GM12892 (cell line): ENCODE results near the gene KBTBD7. TPM values are rescaled to one million over a fixed set of nuclear protein-coding genes. Genes with fewer than 3 reads are reported as not detected.

Experiments
- DNase-seq: peaks from one replicate; pipeline ENCODE4 v3.0.0; 2011; ENCODE audit not compliant: insufficient read length
- FAIRE-seq: peaks from 2 replicates; lab custom pipeline; 2011; peaks lifted over from hg19 to GRCh38; lab: Jason Lieb, UNC
- POLR2A ChIP-seq: IDR thresholded peaks from 2 replicates; pipeline ENCODE4 v1.6.1; 2011; ENCODE audit warnings: low read depth, low read length, control low read depth
- POLR2AphosphoS5 ChIP-seq: IDR thresholded peaks from 2 replicates; pipeline ENCODE4 v1.6.1; 2011; ENCODE audit warnings: low read depth, low read length, control low read depth
- TAF1 ChIP-seq: IDR thresholded peaks from 2 replicates; pipeline ENCODE4 v1.6.1; 2011; ENCODE audit warnings: low read depth, mild to moderate bottlenecking, control low read depth, low read length, borderline replicate concordance
- polyA plus RNA-seq: library from polyadenylated mRNA; unstranded; fragments of >200 nt; gene quantifications from one replicate; pipeline ENCODE4 v1.2.1, GENCODE V29; 2012; ENCODE audit warnings: missing spikeins, inconsistent platforms; ENCODE audit not compliant: missing spikeins

Gene KBTBD7, protein sequence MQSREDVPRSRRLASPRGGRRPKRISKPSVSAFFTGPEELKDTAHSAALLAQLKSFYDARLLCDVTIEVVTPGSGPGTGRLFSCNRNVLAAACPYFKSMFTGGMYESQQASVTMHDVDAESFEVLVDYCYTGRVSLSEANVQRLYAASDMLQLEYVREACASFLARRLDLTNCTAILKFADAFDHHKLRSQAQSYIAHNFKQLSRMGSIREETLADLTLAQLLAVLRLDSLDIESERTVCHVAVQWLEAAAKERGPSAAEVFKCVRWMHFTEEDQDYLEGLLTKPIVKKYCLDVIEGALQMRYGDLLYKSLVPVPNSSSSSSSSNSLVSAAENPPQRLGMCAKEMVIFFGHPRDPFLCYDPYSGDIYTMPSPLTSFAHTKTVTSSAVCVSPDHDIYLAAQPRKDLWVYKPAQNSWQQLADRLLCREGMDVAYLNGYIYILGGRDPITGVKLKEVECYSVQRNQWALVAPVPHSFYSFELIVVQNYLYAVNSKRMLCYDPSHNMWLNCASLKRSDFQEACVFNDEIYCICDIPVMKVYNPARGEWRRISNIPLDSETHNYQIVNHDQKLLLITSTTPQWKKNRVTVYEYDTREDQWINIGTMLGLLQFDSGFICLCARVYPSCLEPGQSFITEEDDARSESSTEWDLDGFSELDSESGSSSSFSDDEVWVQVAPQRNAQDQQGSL
- polyA plus RNA-seq, result 3.1 TPM

DNA sequence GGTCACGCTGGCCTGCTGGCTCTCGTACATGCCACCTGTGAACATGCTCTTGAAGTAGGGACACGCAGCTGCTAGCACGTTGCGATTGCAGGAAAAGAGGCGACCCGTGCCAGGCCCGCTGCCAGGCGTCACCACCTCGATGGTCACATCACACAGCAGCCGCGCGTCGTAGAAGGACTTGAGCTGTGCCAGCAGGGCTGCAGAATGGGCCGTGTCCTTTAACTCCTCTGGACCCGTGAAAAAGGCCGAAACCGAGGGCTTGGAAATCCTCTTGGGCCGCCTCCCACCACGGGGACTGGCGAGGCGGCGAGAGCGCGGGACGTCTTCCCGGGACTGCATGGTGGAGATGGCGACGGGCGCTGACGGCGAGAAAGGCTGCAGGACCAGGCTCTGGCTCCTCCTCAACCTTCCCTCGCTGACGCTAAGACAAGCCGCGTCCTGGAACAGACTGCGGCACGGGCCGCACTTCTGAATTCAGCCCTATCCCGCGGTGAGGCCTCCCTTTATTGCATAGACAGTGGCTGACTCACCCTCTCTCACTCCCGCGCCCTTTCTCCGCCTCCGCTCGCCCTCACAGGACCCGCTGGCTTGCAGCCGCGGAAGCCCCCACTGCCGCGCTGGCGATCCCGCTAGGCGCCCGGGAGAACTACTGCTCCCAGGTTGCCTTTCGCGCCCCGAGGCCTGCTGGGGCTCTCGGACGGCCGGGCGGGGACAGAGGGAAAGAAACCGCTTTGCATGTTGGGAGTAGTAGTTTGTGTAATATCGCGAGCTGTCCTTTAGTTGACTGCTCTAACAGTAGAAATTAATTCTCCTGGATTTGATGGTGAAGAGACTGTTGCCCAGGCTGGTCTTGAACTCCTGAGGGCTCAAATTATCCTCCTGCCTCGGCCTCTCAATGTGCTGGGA, at the start of gene KBTBD7:
Gene KBTBD7 (minus strand): TSS at position 651 of the 906 bp plus-strand sequence. CDS start 312 bp downstream, at position 339.
- DNase-seq (peak; percentile 73), FAIRE-seq (peak; percentile 98)
- TF ChIP-seq POLR2A, result peak; percentile 62; the same call in 1 of the 2 replicates
- no peak for TF ChIP-seq TAF1
- TF ChIP-seq POLR2AphosphoS5, result peak; percentile 67; the same call in 1 of the 2 replicates

DNA sequence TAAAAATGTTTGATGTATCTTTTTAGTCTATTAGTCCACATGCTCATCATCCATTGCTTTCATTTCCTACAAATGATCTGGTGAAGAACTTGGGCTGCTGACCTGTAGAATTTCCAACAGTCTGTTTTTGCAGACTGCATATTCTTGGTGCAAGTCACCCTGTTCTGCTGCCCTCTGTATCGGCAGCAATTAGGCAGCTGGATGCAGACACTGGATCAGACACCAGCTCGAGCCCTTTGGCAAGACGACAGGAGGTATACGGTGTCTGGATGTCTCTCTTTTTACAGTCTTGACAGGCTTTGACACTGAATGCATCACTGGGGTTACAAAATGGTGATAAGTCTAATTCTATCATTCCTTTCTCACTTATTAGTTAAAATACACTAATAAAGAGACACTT, 47.3 kb upstream of the KBTBD7 start:
- no peak for FAIRE-seq
- no peak for DNase-seq
- no peak for TF ChIP-seq TAF1
- no peak for TF ChIP-seq POLR2AphosphoS5
- TF ChIP-seq POLR2A, result no peak

DNA sequence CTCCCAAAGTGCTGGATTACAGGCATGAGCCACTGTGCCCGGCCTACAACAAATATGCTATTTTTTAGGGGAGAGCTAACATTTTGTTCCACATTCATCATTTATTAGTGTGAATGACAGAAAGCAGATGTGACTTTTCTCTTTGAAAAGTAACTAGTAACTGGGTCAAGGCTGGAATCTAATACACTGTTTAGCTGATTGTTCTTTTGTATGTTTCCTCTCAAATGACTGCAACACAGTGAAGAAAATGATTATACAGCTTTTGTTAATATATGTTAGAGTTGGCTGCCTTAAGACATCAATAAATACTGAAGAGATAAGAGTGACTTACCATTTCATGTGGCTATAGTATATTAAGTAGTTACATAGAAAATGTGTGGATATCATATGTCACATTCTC, 42.0 kb upstream of the KBTBD7 start:
- TF ChIP-seq POLR2AphosphoS5, result no peak
- no peak for TF ChIP-seq POLR2A
- no peak for TF ChIP-seq TAF1
- no peak for DNase-seq
- FAIRE-seq, result no peak

DNA sequence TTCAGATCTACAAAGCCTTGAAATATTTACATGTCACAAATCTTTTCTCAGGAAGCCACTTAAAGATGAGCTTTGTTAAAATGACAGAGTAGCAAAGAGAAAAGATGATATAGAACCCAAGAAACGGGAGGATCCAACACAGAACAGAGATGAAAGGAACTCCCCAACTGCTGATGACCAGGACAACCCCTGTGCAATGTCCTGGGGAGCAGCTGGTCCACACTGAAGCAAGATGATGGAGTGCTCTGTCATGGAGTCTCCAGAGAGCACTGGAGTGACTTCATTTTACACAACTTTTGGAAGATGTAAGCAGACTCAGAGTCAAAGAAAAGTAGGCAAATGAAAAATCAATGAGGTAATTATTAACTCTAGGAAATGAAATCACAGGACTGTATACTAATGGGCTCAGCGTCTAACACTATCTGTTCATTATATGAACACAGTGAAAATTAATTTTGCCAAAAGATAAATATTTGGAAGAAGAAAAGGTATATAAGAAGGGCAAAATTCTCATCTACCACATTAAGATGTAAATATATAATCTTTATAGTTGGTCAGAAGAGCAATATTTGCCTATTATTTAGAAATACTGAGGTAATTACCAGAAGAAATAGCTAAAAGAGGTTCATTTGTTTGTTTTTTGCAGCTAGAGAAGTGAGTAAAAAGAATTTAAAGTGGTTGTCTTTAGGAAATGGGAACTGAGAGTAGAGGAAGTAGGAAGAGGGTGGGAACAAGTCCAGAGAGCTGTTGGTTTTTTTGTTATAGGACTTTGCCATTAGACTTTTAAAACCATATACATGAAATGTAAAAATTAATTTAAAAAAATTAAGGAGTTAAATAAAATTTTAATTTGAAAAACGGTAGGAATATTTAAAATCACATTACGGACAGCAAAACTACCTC, 38.5 kb upstream of the KBTBD7 start:
- TF ChIP-seq TAF1, result no peak
- TF ChIP-seq POLR2A, result no peak
- no peak for TF ChIP-seq POLR2AphosphoS5
- DNase-seq, result no peak
- FAIRE-seq, result no peak

DNA sequence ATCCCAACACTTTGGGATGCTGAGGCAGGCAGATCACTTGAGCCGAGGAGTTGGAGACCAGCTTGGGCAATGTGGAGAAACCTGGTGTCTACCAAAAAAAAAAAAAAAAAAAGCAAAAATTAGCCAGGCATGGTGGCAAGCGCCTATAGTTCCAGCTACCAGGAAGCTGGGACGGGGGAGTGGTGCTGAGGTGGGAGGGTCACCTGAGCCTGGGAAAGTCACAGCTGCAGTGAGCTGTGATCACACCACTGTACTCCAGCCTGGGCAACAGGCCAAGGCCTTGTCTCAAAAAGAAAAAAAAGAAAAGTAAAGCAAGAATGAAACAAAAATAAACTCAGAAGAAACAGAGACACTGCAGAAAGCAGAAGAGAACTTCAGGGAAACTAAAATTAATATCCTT, 37.4 kb upstream of the KBTBD7 start:
- no peak for TF ChIP-seq TAF1
- no peak for TF ChIP-seq POLR2AphosphoS5
- TF ChIP-seq POLR2A, result no peak
- FAIRE-seq, result no peak
- DNase-seq, result no peak

DNA sequence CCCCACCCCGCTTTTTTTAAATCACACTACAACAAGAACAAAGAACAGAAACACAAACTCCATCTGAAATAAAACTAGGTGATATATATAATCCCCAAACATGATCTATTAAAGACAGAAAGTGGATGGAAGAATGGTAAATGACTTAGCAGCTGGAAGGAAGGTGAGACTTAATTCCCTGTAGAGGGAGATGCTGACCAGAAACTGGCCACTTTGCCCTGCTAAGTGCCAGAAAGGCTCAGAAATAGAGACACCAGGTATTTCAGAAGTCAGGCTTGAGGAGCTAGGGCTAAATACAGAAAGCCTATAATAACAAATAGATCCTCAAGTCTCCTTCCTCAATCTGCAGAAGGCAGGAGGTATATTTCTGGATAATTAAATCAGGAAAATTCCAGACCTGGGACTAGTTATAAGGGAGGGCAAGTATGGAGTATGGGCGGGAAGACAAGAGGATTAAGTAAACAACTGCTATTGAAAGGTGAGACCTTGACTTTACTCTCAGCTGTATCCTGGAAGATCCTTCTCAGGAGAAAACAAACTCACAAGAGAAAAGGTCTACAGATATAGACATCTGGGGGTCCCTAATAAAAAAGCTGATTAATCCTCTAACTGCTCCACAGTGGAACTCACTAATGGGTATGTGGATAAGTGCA, 36.8 kb upstream of the KBTBD7 start:
- TF ChIP-seq TAF1, result no peak
- no peak for TF ChIP-seq POLR2A
- TF ChIP-seq POLR2AphosphoS5, result no peak
- DNase-seq (no peak), FAIRE-seq (no peak)

DNA sequence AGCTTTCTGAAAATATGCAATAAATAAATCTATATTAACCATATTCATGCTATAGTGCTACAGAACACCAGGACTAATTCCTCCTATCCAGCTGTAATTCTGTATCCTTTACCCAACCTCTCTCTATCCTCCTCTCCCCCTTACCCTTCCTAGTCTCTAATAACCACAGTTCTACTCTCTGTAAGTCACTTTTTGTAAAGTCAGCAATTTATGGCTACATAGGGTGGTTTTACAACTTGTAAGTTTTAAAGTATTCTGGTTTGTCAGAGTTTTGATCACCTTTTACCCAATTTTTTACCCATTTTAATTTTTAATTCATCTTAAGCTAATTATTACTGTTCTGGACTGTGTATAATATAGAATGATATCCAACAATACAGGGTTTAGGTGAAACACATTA, 35.0 kb upstream of the KBTBD7 start:
- DNase-seq, result no peak
- TF ChIP-seq POLR2A (no peak), POLR2AphosphoS5 (no peak), TAF1 (no peak)
- no peak for FAIRE-seq

DNA sequence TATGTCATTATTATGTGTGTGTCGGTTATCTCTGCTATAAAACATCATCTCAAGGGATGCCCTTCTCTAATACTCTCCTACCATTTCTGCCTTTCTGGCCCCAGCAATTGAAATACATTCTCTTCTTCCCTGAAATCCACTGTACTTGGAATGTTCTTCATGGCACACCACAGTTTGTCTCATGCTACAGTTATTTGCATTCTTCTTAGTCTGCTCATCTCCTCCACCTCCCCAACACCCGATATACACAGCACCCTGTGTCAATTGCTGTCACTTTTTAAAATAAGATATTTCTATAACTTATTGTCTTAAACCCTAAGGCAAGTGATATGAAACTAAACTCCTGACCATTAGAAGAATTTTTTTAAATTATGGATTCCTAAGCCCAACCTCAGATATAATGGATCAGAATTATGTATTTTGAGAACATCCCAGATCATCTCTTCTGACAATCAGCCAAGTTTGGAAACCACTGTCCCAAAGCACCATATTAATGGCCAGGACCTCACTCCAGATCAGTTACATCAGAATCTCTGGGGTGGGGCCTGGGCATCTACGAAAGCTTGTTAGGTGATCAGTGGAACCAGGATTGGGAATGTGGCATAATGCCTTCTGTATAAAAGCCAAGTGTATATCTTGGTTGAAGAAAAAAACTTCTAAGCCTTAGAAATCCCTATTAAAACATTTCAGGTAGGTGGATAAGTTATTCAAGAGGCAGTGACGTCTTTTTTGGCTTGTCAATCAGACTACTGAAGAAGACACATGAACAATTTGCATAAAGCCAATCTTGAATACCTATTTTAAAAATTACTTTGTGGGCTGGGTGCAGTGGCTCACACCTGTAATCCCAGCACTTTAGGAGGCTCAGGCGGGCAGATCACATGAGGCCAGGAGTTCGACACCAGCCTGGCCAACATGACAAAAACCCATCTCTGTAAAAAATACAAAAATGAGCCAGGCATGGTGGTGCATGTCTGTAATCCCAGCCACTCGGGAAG, 30.0 kb upstream of the KBTBD7 start:
- FAIRE-seq (no peak), DNase-seq (no peak)
- TF ChIP-seq POLR2AphosphoS5 (no peak), TAF1 (no peak), POLR2A (no peak)

DNA sequence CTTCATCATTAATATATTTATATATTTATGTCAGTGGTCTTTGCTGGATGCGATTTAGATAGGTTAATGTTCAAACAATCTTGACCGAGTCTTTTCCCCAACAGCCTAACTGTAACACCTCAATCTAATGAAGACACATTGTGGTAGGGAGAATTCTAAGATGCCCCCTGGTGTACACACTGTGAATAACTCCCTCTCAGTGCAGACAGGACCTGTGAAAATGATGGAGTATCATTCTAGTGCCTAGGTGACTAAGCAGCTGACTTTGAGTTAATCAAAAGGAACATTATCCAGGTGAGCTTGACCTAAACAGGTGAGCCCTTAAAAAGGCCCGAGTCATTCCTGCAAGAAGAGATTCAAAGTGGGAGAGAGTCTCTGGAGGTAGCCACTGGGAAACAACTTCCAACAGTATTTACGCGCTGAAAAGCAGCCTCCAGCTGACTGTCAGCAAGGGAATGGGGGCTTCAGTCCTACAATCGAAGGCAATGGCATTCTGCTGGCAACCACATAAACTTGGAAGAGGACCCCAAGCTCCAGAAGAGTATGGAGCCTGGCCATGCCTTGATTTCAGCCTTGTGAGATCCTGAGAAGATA, 28.0 kb upstream of the KBTBD7 start:
- no peak for TF ChIP-seq POLR2AphosphoS5
- TF ChIP-seq POLR2A, result no peak
- TF ChIP-seq TAF1, result no peak
- DNase-seq, result peak; percentile 27
- FAIRE-seq, result peak; percentile 96

DNA sequence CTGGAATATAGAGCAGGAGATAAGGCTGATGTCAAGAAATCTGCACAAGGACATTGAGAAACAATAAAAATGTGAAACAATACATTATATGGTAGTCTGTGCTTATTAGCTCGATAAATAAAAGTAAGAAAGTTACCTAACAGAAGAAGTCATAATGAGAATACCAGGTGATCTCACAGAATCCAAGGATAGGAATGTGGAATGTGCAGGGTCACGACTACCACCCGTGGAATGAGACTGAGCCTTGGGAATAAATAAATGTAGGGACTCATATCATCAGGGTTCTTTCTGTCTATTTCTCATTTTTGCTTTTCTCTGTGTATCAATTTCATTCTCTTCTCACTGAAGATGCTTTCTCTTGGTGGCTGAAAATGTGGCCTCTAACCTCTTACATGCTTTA, 26.0 kb upstream of the KBTBD7 start:
- TF ChIP-seq POLR2A (no peak), POLR2AphosphoS5 (no peak), TAF1 (no peak)
- DNase-seq, result no peak
- FAIRE-seq, result no peak
